Mucosa of rectum (tissue), 2 donors: ENCODE data around the gene KIF12.
"Not testable (repeated sequence)": the region's sequence is repeated elsewhere in the genome, so short reads cannot be mapped to it uniquely, and the experiment has no call there.

ENCODE experiments used
- H3K27ac ChIP-seq, 2 donors: one replicate each; pipeline ENCODE4 v1.7.0; 2013; ENCODE audit warnings: inconsistent platforms in 2 of 2, low read depth in 2 of 2, low read length in 2 of 2
- H3K27me3 ChIP-seq, 2 donors: one replicate each; pipeline ENCODE4 v1.7.0; 2013; ENCODE audit warnings: low read length in 2 of 2; ENCODE audit not compliant: control insufficient read depth in 2 of 2, insufficient read depth in 2 of 2
- H3K36me3 ChIP-seq, 2 donors: one replicate each; pipeline ENCODE4 v1.7.0; 2013; ENCODE audit warnings: low read length in 2 of 2; ENCODE audit not compliant: control insufficient read depth in 2 of 2, insufficient read depth in 2 of 2
- H3K4me1 ChIP-seq, 2 donors: one replicate each; pipeline ENCODE4 v1.7.0; 2013; ENCODE audit warnings: low read length in 2 of 2, mild to moderate bottlenecking in 1 of 2; ENCODE audit not compliant: control insufficient read depth in 2 of 2, insufficient read depth in 2 of 2
- H3K4me3 ChIP-seq, 2 donors: one replicate each; pipeline ENCODE4 v1.7.0; 2013; ENCODE audit warnings: low read length in 2 of 2
- H3K9ac ChIP-seq, 2 donors: one replicate each; pipeline ENCODE4 v1.7.0; 2013; ENCODE audit warnings: low read length in 2 of 2, low read depth in 1 of 2, mild to moderate bottlenecking in 1 of 2
- H3K9me3 ChIP-seq, 2 donors: one replicate each; pipeline ENCODE4 v1.7.0; 2013; ENCODE audit warnings: low read length in 2 of 2; ENCODE audit not compliant: control insufficient read depth in 2 of 2
- donor health status: healthy.
- donor health status: Normal muscosa, but diverticular disease.

Gene KIF12

DNA sequence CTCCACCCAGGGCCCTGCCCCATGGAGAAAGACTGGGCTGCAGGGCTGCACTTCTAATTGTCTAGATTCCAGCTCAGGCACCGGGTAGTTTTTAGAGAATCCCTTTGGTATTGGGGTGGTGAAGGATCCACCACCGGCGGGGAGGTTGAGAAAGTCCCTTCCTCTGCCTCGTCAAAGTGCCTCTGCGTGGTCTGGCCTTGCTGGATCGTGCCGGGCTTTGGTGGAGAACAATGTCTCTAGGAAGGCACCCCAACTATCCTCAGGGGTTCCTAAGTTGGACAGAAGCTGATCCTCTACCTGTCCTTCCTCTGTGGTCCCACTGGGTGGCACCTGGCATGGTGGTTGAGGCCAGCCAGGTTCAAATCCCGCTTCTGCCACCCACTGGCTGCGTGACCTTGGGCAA, 13.7 kb downstream of the KIF12 start:
- H3K27ac ChIP-seq: no peak overlapping the region
- no peaks in the 10 kb centered on the region for H3K9me3 ChIP-seq
- no peak overlapping the region for H3K4me3 ChIP-seq
- H3K9ac ChIP-seq: no peak overlapping the region
- peaks cover 15 to 24% of the 10 kb centered on the region in 2 donors for H3K4me1 ChIP-seq
- no peaks in the 10 kb centered on the region for H3K27me3 ChIP-seq
- no peaks in the 10 kb centered on the region for H3K36me3 ChIP-seq

DNA sequence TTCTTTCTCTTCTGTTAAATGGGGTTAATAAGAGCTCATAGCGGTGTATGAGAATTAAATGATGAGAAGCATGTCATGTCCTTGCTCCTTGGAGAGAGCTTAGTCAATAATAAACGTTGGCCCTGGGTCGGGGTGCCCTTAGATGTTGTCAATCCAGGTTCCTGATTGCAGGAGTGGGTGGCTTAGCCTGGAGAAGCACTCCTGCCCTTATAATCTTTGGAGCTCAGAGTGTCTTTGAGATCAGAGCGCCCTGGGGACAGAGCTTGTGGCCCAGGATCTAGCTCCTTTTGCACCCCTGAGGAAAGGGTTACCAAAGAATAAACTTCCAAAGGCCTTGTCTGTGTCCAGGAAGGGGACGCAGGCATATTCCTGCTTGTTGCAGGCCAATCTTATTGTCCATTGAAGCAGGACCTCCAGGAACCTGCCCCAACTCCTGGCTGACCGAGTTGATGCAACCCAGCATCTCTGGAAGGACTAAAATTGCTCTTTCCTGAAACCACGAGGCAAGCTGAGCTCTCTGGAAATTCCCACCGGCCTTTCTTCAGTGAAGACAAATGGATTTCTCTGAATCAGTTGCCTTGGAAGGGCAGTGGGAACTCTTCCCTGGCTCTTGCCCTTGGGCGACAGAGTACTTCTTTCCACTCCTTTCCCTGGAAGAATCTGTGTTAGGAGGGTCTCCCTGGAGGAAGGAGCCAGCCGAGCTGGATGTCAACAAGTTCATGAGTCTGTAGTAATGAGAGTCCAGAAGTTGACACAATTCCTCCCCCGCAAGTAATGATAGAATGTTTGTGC, 14.6 kb downstream of the KIF12 start:
- H3K9ac ChIP-seq: no peak overlapping the region
- no peaks in the 10 kb centered on the region for H3K9me3 ChIP-seq
- no peaks in the 10 kb centered on the region for H3K27me3 ChIP-seq
- H3K36me3 ChIP-seq: no peaks in the 10 kb centered on the region
- no peak overlapping the region for H3K4me3 ChIP-seq
- peaks cover 20 to 25% of the 10 kb centered on the region in 2 donors for H3K4me1 ChIP-seq
- H3K27ac ChIP-seq: no peak overlapping the region

DNA sequence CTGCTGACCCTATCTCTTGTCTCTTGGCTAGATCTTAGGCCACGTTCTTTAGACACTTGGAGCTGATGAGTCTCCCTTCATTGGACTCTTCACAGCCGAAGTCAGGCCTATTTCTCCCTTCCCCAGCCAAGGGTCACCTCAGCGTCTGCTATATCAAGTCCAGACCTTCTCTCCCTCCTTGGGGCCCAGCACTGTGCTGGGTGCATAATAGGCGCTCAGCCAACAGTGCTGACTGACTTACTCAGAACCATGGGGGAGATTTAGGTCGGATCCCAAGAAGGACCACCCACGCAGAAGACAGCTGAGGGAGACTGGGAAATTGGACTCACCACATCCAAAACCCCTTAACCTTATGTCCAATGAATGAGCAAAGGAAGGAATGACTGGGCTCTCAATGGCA, 15.4 kb downstream of the KIF12 start:
- H3K27ac ChIP-seq: no peak overlapping the region
- H3K4me3 ChIP-seq: no peak overlapping the region
- H3K9ac ChIP-seq: no peak overlapping the region
- no peaks in the 10 kb centered on the region for H3K9me3 ChIP-seq
- H3K27me3 ChIP-seq: no peaks in the 10 kb centered on the region
- H3K36me3 ChIP-seq: no peaks in the 10 kb centered on the region
- peaks cover 20 to 28% of the 10 kb centered on the region in 2 donors for H3K4me1 ChIP-seq

DNA sequence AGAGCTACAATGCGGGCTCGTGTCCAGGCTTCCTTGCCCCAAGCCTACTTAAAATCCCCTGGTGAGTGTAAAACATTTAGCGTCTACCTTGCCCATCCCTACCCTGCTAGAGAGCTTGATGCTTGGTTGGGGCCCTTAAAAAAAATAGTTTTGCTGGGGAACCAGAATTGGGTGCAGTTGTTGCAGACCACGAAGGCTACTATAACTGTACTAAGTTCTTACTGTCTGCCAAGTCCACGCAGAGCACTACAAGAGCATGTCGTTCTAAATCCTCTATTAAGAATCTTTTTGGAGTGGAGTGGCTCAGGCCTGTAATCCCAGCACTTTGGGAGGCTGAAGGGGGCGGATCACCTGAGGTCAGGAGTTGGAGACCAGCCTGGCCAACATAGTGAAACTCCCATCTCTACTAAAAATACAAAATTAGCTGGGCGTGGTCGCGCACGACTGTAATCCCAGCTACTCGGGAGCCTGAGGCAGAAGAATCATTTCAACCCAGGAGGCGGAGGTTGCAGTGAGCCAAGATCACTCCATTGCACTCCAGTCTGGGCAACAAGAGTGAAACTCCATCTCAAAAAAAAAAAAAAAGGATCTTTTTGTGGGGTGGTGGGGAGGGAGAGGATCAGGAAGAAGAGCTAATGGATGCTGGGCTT, 16.2 kb downstream of the KIF12 start:
- not testable (repeated sequence) for H3K9ac ChIP-seq, H3K9me3 ChIP-seq, H3K36me3 ChIP-seq, H3K27me3 ChIP-seq, H3K27ac ChIP-seq, H3K4me3 ChIP-seq
- peaks cover 23 to 35% of the 10 kb centered on the region in 2 donors for H3K4me1 ChIP-seq

DNA sequence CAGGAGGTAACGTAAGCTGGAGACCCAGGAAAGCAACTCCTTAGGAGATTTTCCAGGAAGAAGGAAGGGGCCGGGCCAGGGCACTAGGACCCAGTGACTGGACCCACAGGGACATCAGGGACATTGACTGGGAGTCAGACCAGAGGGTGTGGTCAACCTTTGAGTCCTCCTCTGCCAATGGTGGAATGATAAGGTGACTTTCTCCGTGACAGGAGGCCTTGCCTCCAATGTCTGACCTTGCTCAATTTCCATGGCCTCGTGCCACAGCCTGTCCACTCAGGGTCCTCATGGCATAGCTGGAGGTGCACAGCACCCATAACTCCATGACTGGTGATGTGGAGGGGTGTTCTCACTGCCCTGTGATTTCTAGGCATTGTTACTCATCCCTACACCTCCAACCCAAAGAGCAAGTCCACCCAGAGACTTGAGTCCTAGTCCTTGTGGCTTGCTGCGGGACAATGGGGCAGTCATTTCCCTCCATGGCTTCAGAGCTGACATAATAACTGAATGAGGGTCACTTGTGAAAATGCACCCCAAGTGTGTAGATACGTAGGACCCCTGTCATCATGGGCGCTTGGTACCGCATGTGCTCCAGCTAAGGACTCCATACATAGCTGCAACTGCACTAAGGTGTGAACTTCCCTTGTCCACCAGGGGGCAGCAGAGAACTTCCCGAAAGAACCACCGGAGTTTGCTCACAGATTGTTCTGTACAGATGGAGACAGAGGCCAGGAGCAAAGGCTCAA, 16.9 kb downstream of the KIF12 start:
- H3K27me3 ChIP-seq: no peaks in the 10 kb centered on the region
- H3K4me1 ChIP-seq: peaks cover 28 to 40% of the 10 kb centered on the region in 2 donors
- H3K9me3 ChIP-seq: no peaks in the 10 kb centered on the region
- no peaks in the 10 kb centered on the region for H3K36me3 ChIP-seq
- H3K9ac ChIP-seq: no peak overlapping the region
- peak overlapping the region; percentile 74 to 76 for H3K27ac ChIP-seq
- no peak overlapping the region for H3K4me3 ChIP-seq

DNA sequence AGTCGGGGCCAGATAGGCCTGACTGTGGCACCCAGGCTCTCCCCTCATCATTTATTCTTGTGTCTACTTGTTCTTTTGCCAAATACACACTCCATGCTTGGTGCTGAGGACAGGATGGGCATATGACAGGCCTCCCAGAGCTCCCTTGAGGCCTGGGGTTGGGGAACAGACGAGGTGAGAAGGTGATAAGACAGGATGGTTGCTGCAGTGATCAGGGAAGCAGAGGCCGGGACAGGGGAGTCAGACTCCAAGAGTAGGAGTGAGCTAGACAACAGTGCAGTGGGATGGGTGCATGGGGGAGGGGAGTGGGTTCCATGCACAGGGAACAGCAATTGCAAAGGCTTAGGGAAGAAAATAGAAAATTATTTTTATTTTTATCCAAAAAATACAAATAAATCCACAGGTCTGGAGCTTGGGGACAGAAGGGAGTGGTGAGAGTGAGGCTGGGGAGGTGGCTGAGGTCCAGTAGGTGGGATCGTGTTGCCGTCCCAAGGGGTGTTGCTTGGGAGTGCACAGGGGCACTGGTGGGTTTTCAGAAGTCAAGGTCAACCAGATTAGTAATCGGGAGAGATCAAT, 17.6 kb downstream of the KIF12 start:
- H3K9me3 ChIP-seq: no peaks in the 10 kb centered on the region
- H3K9ac ChIP-seq: no peak overlapping the region
- peaks cover 28 to 41% of the 10 kb centered on the region in 2 donors for H3K4me1 ChIP-seq
- H3K27ac ChIP-seq: peak overlapping the region; percentile 74 to 76
- H3K36me3 ChIP-seq: no peaks in the 10 kb centered on the region
- no peaks in the 10 kb centered on the region for H3K27me3 ChIP-seq
- H3K4me3 ChIP-seq: peak overlapping the region in 1 of 2 donors; percentile 22

DNA sequence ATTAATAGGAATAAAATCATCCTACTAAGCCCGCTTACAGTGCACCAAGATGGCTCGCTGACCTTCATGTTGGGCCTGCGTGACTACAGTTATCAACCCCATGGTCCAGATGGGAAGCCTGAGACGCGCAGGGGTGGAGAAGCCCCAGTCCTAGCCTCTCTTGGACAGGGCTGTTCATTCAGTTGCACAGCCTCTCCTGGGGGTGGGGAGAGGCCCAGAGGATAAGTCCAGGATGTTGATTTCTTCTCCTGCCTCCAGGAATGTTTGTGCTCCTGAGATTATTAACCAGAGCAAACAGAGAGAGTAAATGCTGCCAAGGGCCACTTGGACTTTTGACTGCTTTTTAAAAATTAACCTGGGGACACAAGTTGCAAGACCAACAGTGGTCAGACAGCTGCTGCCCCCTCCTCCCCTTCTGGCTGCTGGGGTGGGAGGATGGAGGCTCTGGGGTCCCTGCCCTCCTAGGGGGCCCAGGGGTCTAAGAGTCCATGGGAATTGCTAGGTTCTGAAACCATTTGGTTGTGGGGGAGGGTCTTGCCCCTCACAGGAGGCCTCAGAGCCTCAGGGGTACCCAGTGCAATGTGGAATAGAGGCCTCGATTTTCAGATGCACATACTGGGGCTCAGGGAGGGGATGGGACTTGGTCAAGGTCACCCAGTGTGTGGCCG, 18.2 kb downstream of the KIF12 start:
- Histone ChIP-seq H3K27ac (peak overlapping the region; percentile 74 to 76), H3K4me3 (peak overlapping the region in 1 of 2 donors; percentile 22), H3K9ac (no peak overlapping the region), H3K36me3 (no peaks in the 10 kb centered on the region), H3K27me3 (no peaks in the 10 kb centered on the region), H3K9me3 (no peaks in the 10 kb centered on the region), H3K4me1 (peaks cover 28 to 42% of the 10 kb centered on the region in 2 donors)

DNA sequence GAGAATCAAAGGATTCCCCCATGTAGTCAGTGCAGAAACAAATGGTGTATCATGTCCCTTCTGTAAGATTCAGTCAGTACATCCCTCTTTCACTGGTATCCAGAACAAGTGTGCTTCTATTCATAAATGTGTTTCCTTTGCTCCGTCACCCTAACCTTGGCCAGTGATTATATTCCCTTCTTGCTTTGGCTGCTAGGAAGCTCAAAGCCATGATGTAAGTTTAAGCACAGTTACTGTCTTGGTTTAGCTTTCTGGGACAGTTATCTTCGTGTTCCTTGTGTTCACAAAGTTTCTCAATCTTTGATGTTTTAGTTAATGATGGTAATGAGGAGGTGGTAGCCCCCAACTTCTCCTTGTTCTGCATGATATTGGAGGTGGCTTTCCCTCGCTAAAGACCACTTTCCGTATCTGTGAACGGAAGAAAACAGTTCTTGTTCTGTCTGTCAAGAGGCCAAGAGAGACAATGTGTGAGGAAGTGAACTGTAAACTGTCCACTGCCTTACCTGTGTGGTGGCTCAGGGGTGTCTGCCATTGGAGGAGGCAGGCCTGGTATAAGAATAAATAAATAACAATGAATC, 18.8 kb downstream of the KIF12 start:
- Histone ChIP-seq H3K9ac (no peak overlapping the region), H3K4me1 (peaks cover 28 to 42% of the 10 kb centered on the region in 2 donors), H3K27ac (peak overlapping the region; percentile 26 to 74), H3K9me3 (no peaks in the 10 kb centered on the region), H3K27me3 (no peaks in the 10 kb centered on the region), H3K36me3 (no peaks in the 10 kb centered on the region), H3K4me3 (no peak overlapping the region)

DNA sequence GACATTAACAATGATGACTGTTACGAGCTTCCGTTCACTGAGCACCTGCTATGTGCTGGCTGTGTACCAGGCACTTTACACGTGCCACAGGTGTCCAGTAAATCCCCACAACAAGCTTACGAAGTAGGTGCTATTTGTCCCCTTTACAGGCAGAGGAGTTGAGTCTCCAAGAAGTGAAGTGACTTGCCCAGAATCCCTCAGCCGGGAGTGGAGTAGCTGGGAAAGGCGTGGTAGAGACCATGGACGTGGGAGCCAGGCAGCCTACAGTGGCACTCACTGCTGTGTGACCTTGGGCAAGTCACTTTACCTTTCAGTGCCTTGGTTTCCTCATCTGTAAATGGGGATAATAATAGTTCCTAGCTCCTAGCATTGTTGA, 20.3 kb downstream of the KIF12 start:
- Histone ChIP-seq H3K36me3 (no peaks in the 10 kb centered on the region), H3K9ac (no peak overlapping the region), H3K27me3 (no peaks in the 10 kb centered on the region), H3K27ac (no peak overlapping the region), H3K4me3 (no peak overlapping the region), H3K4me1 (peaks cover 28 to 42% of the 10 kb centered on the region in 2 donors), H3K9me3 (no peaks in the 10 kb centered on the region)
